Measurements from ENCODE around the gene KCNJ16. TPM values are rescaled to one million over a fixed set of nuclear protein-coding genes. Genes with fewer than 3 reads are reported as not detected.

The KCNJ16 gene
- total RNA-seq = not detected in 2 replicates

DNA sequence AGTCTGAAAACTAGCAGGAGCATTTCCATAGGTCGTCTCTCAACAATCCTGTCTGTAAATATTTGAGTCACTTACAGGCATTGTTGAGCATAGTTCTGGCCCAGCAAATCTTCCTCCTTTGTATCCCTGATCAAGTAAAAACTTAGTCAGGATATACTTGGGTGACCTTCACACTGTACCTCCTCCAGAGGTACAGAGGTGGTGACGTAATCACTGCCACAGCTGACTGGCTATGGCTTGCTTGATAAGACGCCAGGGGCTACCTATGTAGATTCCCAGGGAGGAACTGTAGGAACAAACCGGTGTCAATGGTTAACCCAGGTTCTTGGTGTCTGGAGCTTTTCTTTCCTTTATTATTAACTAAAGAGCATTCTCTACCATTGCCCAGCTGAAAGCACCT, at the start of gene KCNJ16:
Gene KCNJ16, plus strand, starts transcription at position 270 of the 400 bp plus-strand sequence. CDS start 56,863 bp downstream, outside the sequence.
- H3K4me3 ChIP-seq (ENCODE audit: low read depth, low read length) = no peak within 1 kb of the TSS
- no peak for DNase-seq (ENCODE audit: low read depth)
- TF ChIP-seq, protein P1, sequence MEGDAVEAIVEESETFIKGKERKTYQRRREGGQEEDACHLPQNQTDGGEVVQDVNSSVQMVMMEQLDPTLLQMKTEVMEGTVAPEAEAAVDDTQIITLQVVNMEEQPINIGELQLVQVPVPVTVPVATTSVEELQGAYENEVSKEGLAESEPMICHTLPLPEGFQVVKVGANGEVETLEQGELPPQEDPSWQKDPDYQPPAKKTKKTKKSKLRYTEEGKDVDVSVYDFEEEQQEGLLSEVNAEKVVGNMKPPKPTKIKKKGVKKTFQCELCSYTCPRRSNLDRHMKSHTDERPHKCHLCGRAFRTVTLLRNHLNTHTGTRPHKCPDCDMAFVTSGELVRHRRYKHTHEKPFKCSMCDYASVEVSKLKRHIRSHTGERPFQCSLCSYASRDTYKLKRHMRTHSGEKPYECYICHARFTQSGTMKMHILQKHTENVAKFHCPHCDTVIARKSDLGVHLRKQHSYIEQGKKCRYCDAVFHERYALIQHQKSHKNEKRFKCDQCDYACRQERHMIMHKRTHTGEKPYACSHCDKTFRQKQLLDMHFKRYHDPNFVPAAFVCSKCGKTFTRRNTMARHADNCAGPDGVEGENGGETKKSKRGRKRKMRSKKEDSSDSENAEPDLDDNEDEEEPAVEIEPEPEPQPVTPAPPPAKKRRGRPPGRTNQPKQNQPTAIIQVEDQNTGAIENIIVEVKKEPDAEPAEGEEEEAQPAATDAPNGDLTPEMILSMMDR (IDR thresholded peaks at IDR 0.05; ENCODE audit: insufficient read depth, low read depth, low read length) = no peak

DNA sequence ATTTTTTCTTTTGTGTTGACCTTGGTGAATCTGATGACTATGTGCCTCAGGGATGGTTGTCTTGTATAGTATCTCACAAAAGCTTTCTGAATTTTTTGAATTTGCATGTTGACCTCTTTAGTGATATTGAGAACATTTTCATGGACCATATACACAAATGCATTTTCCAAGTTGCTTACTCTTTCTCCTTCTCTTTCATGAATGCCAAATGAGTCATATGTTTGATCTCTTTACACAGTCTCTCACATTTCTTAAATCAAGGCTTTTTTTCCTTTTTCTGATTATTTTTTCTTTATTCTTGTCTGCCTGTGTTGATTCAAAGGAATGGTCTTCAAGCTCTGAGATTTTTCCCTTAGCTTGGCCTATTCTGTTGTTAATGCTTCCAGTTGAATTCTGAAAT, 46.6 kb upstream of the KCNJ16 start:
- TF ChIP-seq, protein P1 (IDR thresholded peaks at IDR 0.05; ENCODE audit: insufficient read depth, low read depth, low read length) = no peak
- DNase-seq (ENCODE audit: low read depth) = no peak
- no peak overlapping the region for H3K4me3 ChIP-seq (ENCODE audit: low read depth, low read length)

DNA sequence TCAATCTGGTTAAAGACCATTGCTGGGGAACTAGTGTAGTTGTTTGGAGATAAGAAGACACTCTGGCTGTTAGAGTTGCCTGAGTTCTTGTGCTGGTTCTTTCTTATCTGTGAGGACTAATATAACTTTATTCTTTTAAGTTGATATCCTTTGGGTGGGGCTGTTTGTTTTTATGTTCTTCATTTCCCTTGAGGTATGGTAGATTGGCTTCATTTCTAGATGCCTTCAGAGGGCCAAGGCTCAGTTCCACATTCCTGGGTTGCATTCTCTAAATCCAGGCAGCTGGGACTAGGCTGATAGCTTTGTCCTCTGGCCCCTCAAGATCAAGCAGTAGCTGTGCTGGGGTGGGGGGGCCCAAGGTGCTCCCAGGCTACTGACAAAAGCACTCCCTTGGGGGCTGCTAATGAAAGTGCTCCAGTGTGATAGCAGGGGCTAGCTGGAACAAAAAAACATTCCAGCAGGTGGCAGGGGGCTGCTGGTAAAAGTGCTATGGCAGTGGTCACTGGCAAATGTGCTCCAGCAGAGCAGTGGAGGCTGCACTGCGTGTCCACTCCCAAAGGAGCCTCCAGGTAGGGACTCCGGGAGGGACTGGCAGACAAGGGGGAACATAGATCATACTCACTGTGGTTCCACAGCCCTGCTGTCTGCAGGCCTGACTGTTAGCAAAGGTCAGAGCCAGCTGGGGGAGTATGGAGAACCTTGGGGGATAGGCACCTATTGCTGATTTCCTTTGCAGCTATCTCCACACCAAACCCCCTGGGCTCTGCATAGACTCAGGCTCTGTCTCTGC, 45.9 kb upstream of the KCNJ16 start:
- DNase-seq (ENCODE audit: low read depth) = no peak
- no peak overlapping the region for H3K4me3 ChIP-seq (ENCODE audit: low read depth, low read length)
- TF ChIP-seq, protein P1 (IDR thresholded peaks at IDR 0.05; ENCODE audit: insufficient read depth, low read depth, low read length) = no peak

DNA sequence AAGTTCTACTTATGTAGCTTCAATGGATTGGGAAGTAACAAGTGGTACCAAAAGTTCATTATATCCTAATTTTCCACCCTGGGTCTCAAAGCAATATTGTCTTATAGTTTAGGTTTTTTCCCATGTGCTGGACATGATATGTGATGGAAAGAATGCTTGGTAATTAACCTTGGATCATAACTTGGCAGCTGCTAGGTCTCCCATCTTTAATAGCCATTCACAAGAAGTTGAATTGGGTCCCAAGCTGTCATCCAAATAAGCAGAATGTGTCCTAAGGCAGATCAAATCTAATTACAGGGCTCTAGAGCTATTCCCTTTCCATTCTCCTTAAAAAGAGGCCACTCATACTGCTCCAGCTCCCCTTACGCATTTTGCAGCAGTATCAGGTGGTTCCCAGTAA, 44.7 kb upstream of the KCNJ16 start:
- H3K4me3 ChIP-seq (ENCODE audit: low read depth, low read length) = no peak overlapping the region
- TF ChIP-seq, protein P1 (IDR thresholded peaks at IDR 0.05; ENCODE audit: insufficient read depth, low read depth, low read length) = no peak
- no peak for DNase-seq (ENCODE audit: low read depth)

DNA sequence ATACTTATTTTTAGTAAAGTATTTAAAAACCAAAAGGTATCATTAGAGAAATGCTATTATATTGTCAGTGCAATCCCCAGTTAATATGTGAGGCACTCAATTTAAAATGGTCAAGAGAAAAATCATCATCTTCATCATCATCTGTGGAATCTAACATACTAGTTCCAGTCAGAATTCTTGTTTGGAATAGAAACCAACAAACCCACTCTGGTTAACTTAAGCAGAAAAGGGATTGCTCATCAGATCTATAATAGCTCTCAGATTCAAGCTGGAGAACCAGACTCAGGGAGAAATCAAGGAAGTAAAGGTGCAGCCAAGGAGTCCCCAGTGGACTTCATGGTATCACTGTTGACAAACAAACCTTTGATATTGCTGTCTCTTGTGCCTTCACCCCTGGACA, 43.7 kb upstream of the KCNJ16 start:
- DNase-seq (ENCODE audit: low read depth) = no peak
- TF ChIP-seq, protein P1 (IDR thresholded peaks at IDR 0.05; ENCODE audit: insufficient read depth, low read depth, low read length) = no peak
- H3K4me3 ChIP-seq (ENCODE audit: low read depth, low read length) = no peak overlapping the region

DNA sequence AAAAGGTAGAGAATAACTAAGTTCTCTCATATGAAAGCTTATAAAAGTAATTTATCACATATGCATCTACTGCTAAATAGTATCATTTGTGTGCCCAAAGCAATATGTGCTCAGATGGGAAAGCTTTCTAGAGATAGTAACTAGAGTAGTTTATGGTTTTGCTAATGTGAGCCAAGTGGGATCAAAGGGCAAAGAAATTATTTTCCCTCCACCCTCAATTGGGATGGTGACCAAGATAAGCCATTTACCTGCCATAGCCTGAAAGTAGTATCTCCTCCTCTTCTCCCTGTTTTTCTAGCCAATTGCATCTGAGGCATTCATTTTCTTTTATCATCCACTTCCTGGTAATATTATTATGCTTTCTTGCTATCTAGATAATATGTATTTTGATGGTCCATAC, 41.9 kb upstream of the KCNJ16 start:
- no peak overlapping the region for H3K4me3 ChIP-seq (ENCODE audit: low read depth, low read length)
- TF ChIP-seq, protein P1 (IDR thresholded peaks at IDR 0.05; ENCODE audit: insufficient read depth, low read depth, low read length) = no peak
- DNase-seq (ENCODE audit: low read depth) = no peak
